ENCODE data around the gene RHOF. TPM values are rescaled to one million over a fixed set of nuclear protein-coding genes. Genes with fewer than 3 reads are reported as not detected.

RHOF gene
- total RNA-seq, 4 donors from 2014 or later, result 22.8 to 105 (median 69.9) TPM

GRCh38 chr12:121770388-121770787 lies 23.1 kb downstream of the RHOF start:
- Histone ChIP-seq H3K4me1 (peaks cover 44 to 69% of the 10 kb centered on the region in 2 donors), H3K36me3 (no peaks in the 10 kb centered on the region), H3K9me3 (no peaks in the 10 kb centered on the region), H3K27me3 (no peaks in the 10 kb centered on the region), H3K27ac (no peak overlapping the region), H3K4me3 (replicated peaks in 1 of 3) (no peak overlapping the region)
- DNase-seq, result no peak
- TF ChIP-seq POLR2A (IDR thresholded peaks at IDR 0.05) (no peak), CTCF (IDR thresholded peaks at IDR 0.05) (no peak)
- 84 to 87% methylated on average over 9 of the region's 9 CpGs for WGBS, 2 donors
- intact Hi-C loops (cut with DNase I), result loop anchor here (5.0 kb wide), 1 partner anchor 68 kb away; no protein-coding TSS in a partner anchor

GRCh38 chr12:121769831-121770301 lies 23.6 kb downstream of the RHOF start:
- WGBS, 2 donors, result 87 to 89% methylated on average over 10 of the region's 11 CpGs
- H3K4me3 ChIP-seq (replicated peaks in 1 of 3), result no peak overlapping the region
- no peaks in the 10 kb centered on the region for H3K27me3 ChIP-seq
- no peaks in the 10 kb centered on the region for H3K9me3 ChIP-seq
- no peak overlapping the region for H3K27ac ChIP-seq
- intact Hi-C loops (cut with DNase I), result loop anchor here (5.0 kb wide), 1 partner anchor 68 kb away; no protein-coding TSS in a partner anchor
- no peaks in the 10 kb centered on the region for H3K36me3 ChIP-seq
- no peak for DNase-seq
- TF ChIP-seq POLR2A (IDR thresholded peaks at IDR 0.05), result no peak
- no peak for TF ChIP-seq CTCF (IDR thresholded peaks at IDR 0.05)
- peaks cover 41 to 65% of the 10 kb centered on the region in 2 donors for H3K4me1 ChIP-seq

- TF ChIP-seq POLR2A (IDR thresholded peaks at IDR 0.05) (no peak), CTCF (IDR thresholded peaks at IDR 0.05) (no peak)
- DNase-seq, result no peak
- H3K36me3 ChIP-seq, result no peaks in the 10 kb centered on the region
- H3K27ac ChIP-seq, result no peak overlapping the region
- peaks cover 36 to 60% of the 10 kb centered on the region in 2 donors for H3K4me1 ChIP-seq
- no peaks in the 10 kb centered on the region for H3K27me3 ChIP-seq
- H3K4me3 ChIP-seq (replicated peaks in 1 of 3), result no peak overlapping the region
- WGBS, 2 donors, result 87 to 93% methylated on average over 9 of the region's 9 CpGs
- H3K9me3 ChIP-seq, result no peaks in the 10 kb centered on the region
- intact Hi-C loops (cut with DNase I), result no loop called here
Observed at GRCh38 chr12:121769297-121769830, 24.1 kb downstream of the RHOF start.

- TF ChIP-seq CTCF (IDR thresholded peaks at IDR 0.05) (no peak), POLR2A (IDR thresholded peaks at IDR 0.05) (peak in 1 of 2 donors; percentile 37)
- Histone ChIP-seq H3K4me1 (peaks cover 24 to 45% of the 10 kb centered on the region in 2 donors), H3K9me3 (no peaks in the 10 kb centered on the region), H3K27ac (peak overlapping the region; percentile 53 to 71 (median 57)), H3K36me3 (no peaks in the 10 kb centered on the region), H3K27me3 (no peaks in the 10 kb centered on the region), H3K4me3 (replicated peaks in 1 of 3) (no peak overlapping the region)
- peak; percentile 84 to 89 for DNase-seq
- 8 to 13% methylated on average over 8 to 10 of the region's 10 CpGs for WGBS, 2 donors
- intact Hi-C loops (cut with DNase I), result no loop called here
Observed at GRCh38 chr12:121767525-121768016, 25.9 kb downstream of the RHOF start.

- Histone ChIP-seq H3K9me3 (no peaks in the 10 kb centered on the region), H3K4me1 (peaks cover 35 to 45% of the 10 kb centered on the region in 2 donors), H3K27ac (peak overlapping the region in 2 of 3 donors; percentile 53 to 71), H3K4me3 (replicated peaks in 1 of 3) (no peak overlapping the region), H3K27me3 (no peaks in the 10 kb centered on the region), H3K36me3 (no peaks in the 10 kb centered on the region)
- intact Hi-C loops (cut with DNase I), result no loop called here
- DNase-seq, result no peak
- TF ChIP-seq CTCF (IDR thresholded peaks at IDR 0.05), result no peak
- WGBS, 2 donors, result 83 to 96% methylated on average over 4 to 5 of the region's 5 CpGs
Observed at GRCh38 chr12:121766290-121767039, 27.0 kb downstream of the RHOF start.
